Activated T-cell treated with anti-CD3 and anti-CD28 coated beads, Interleukin-2, amount 50 U/mL, for 72 hours (primary cell): ENCODE data around the gene STRN3. TPM values are rescaled to one million over a fixed set of nuclear protein-coding genes. Genes with fewer than 3 reads are reported as not detected.
"Not testable (repeated sequence)": the region's sequence is repeated elsewhere in the genome, so short reads cannot be mapped to it uniquely, and the experiment has no call there.

Experiments used
- ATAC-seq, 2 donors: fragments of 150-1000 bp; cut with Tn5 transposase; replicated peaks in 1 of 2; 2 replicates each; pipeline ENCODE4 v1.10.0; 2021; ENCODE audit warnings: moderate library complexity in 2 of 2, mild to moderate bottlenecking in 1 of 2
- DNase-seq, 2 donors: peaks; one replicate each; pipeline ENCODE4 v3.0.0; 2021 to 2022; ENCODE audit warnings: mixed read lengths in 1 of 2
- H3K27ac Mint-ChIP-seq: one replicate; pipeline ENCODE4 v1.8.0; 2022; ENCODE audit warnings: mild to moderate bottlenecking, moderate library complexity, mixed read lengths
- H3K27me3 Mint-ChIP-seq: one replicate; pipeline ENCODE4 v1.8.0; 2022; ENCODE audit warnings: low read depth, mixed read lengths
- H3K36me3 Mint-ChIP-seq, 2 donors: one replicate each; pipeline ENCODE4 v1.8.0; 2022; ENCODE audit warnings: mixed read lengths in 2 of 2, mild to moderate bottlenecking in 1 of 2; ENCODE audit not compliant: insufficient read depth in 2 of 2
- H3K4me1 Mint-ChIP-seq: one replicate; pipeline ENCODE4 v1.8.0; 2022; ENCODE audit warnings: low read depth, mixed read lengths
- H3K4me3 Mint-ChIP-seq, 2 donors: one replicate each; pipeline ENCODE4 v1.8.0; 2022; ENCODE audit warnings: mild to moderate bottlenecking in 2 of 2, mixed read lengths in 2 of 2, moderate library complexity in 2 of 2
- H3K9me3 Mint-ChIP-seq, 2 donors: one replicate each; pipeline ENCODE4 v1.8.0; 2022; ENCODE audit warnings: mixed read lengths in 2 of 2
- total RNA-seq, 2 donors: library from RNA; stranded (reverse); gene quantifications; one replicate each; pipeline ENCODE4 v1.2.3, GENCODE V29; 2022

STRN3 gene
- total RNA-seq, 2 donors from 2014 or later: 19.7 to 24.5 TPM

GRCh38 chr14:30935445-30935844 lies 90.7 kb downstream of the STRN3 start:
- Mint-ChIP-seq H3K27me3 (no peaks in the 10 kb centered on the region), H3K9me3 (no peaks in the 10 kb centered on the region), H3K4me3 (no peak overlapping the region), H3K4me1 (no peaks in the 10 kb centered on the region), H3K27ac (peak overlapping the region; percentile 24), H3K36me3 (peaks cover 3 to 11% of the 10 kb centered on the region in 2 donors)
- DNase-seq (no peak), ATAC-seq (no peak)

- peaks cover 3 to 11% of the 10 kb centered on the region in 2 donors for H3K36me3 Mint-ChIP-seq
- not testable (repeated sequence) for H3K27ac Mint-ChIP-seq, DNase-seq, ATAC-seq, H3K4me1 Mint-ChIP-seq, H3K9me3 Mint-ChIP-seq, H3K27me3 Mint-ChIP-seq, H3K4me3 Mint-ChIP-seq
These were observed 92.2 kb downstream of the STRN3 start for GRCh38 chr14:30933937-30934336.

- Mint-ChIP-seq H3K36me3 (no peaks in the 10 kb centered on the region), H3K27me3 (no peaks in the 10 kb centered on the region), H3K9me3 (no peaks in the 10 kb centered on the region), H3K27ac (no peak overlapping the region), H3K4me3 (no peak overlapping the region), H3K4me1 (peaks cover 10% of the 10 kb centered on the region)
- DNase-seq: peak in 1 of 2 donors; percentile 14
- peak; percentile 39 to 53 for ATAC-seq
These were observed 97.7 kb downstream of the STRN3 start for GRCh38 chr14:30928462-30928861.

- peaks cover 0 to 5% of the 10 kb centered on the region in 2 donors for H3K36me3 Mint-ChIP-seq
- no peaks in the 10 kb centered on the region for H3K27me3 Mint-ChIP-seq
- H3K27ac Mint-ChIP-seq: no peak overlapping the region
- H3K9me3 Mint-ChIP-seq: no peaks in the 10 kb centered on the region
- no peak overlapping the region for H3K4me3 Mint-ChIP-seq
- no peak for ATAC-seq
- DNase-seq: no peak
- H3K4me1 Mint-ChIP-seq: peaks cover 20% of the 10 kb centered on the region
These were observed 100.9 kb downstream of the STRN3 start for GRCh38 chr14:30925254-30925653.

GRCh38 chr14:30921788-30922187 lies 104.4 kb downstream of the STRN3 start:
- ATAC-seq (no peak), DNase-seq (no peak)
- Mint-ChIP-seq H3K27me3 (no peaks in the 10 kb centered on the region), H3K4me1 (peaks cover 9% of the 10 kb centered on the region), H3K4me3 (no peak overlapping the region), H3K9me3 (no peaks in the 10 kb centered on the region), H3K27ac (peak overlapping the region; percentile 3), H3K36me3 (peaks cover 0 to 5% of the 10 kb centered on the region in 2 donors)

- H3K4me3 Mint-ChIP-seq: no peak overlapping the region
- peaks cover 9% of the 10 kb centered on the region for H3K4me1 Mint-ChIP-seq
- no peaks in the 10 kb centered on the region for H3K27me3 Mint-ChIP-seq
- DNase-seq (no peak), ATAC-seq (no peak)
- H3K36me3 Mint-ChIP-seq: peaks cover 0 to 5% of the 10 kb centered on the region in 2 donors
- no peaks in the 10 kb centered on the region for H3K9me3 Mint-ChIP-seq
- H3K27ac Mint-ChIP-seq: peak overlapping the region; percentile 28
These were observed 104.9 kb downstream of the STRN3 start for GRCh38 chr14:30921305-30921704.

GRCh38 chr14:30915596-30915995 lies 110.6 kb downstream of the STRN3 start:
- H3K27me3 Mint-ChIP-seq: no peaks in the 10 kb centered on the region
- DNase-seq: no peak
- no peak for ATAC-seq
- no peak overlapping the region for H3K27ac Mint-ChIP-seq
- H3K4me3 Mint-ChIP-seq: no peak overlapping the region
- peaks cover under 1% of the 10 kb centered on the region for H3K4me1 Mint-ChIP-seq
- no peaks in the 10 kb centered on the region for H3K9me3 Mint-ChIP-seq
- peaks cover 0 to 4% of the 10 kb centered on the region in 2 donors for H3K36me3 Mint-ChIP-seq

- no peak for DNase-seq
- ATAC-seq: no peak
- Mint-ChIP-seq H3K9me3 (no peaks in the 10 kb centered on the region), H3K4me3 (no peak overlapping the region), H3K4me1 (no peaks in the 10 kb centered on the region), H3K27ac (no peak overlapping the region), H3K27me3 (no peaks in the 10 kb centered on the region), H3K36me3 (peaks cover 0 to 2% of the 10 kb centered on the region in 2 donors)
These were observed 111.4 kb downstream of the STRN3 start for GRCh38 chr14:30914812-30915211.

GRCh38 chr14:30908826-30909225 lies 117.4 kb downstream of the STRN3 start:
- no peak for DNase-seq
- Mint-ChIP-seq H3K27me3 (no peaks in the 10 kb centered on the region), H3K27ac (no peak overlapping the region), H3K4me3 (no peak overlapping the region), H3K4me1 (no peaks in the 10 kb centered on the region), H3K36me3 (peaks cover 0 to 2% of the 10 kb centered on the region in 2 donors), H3K9me3 (no peaks in the 10 kb centered on the region)
- ATAC-seq: no peak

- Mint-ChIP-seq H3K4me1 (no peaks in the 10 kb centered on the region), H3K27ac (no peak overlapping the region), H3K9me3 (no peaks in the 10 kb centered on the region), H3K4me3 (no peak overlapping the region), H3K27me3 (no peaks in the 10 kb centered on the region), H3K36me3 (peaks cover 0 to 4% of the 10 kb centered on the region in 2 donors)
- DNase-seq: no peak
- ATAC-seq: no peak
These were observed 118.5 kb downstream of the STRN3 start for GRCh38 chr14:30907659-30908057.

- H3K4me1 Mint-ChIP-seq: no peaks in the 10 kb centered on the region
- H3K4me3 Mint-ChIP-seq: no peak overlapping the region
- DNase-seq (no peak), ATAC-seq (no peak)
- peaks cover 0 to 4% of the 10 kb centered on the region in 2 donors for H3K36me3 Mint-ChIP-seq
- H3K27ac Mint-ChIP-seq: no peak overlapping the region
- no peaks in the 10 kb centered on the region for H3K27me3 Mint-ChIP-seq
- no peaks in the 10 kb centered on the region for H3K9me3 Mint-ChIP-seq
These were observed 119.2 kb downstream of the STRN3 start for GRCh38 chr14:30906752-30907658.

- peak overlapping the region; percentile 70 for H3K27ac Mint-ChIP-seq
- peaks cover 0 to 4% of the 10 kb centered on the region in 2 donors for H3K36me3 Mint-ChIP-seq
- no peak for DNase-seq
These were observed 122.7 kb downstream of the STRN3 start for GRCh38 chr14:30903285-30904124.

GRCh38 chr14:30897121-30897520 lies 129.1 kb downstream of the STRN3 start:
- not testable (repeated sequence) for H3K36me3 Mint-ChIP-seq, H3K4me3 Mint-ChIP-seq

More at GRCh38 chr14:30903285-30904124, 122.7 kb downstream of the STRN3 start:
- Mint-ChIP-seq H3K9me3 (no peaks in the 10 kb centered on the region), H3K4me1 (peaks cover 3% of the 10 kb centered on the region), H3K27me3 (no peaks in the 10 kb centered on the region), H3K4me3 (no peak overlapping the region)
- ATAC-seq: no peak

More at GRCh38 chr14:30897121-30897520, 129.1 kb downstream of the STRN3 start:
- H3K27ac Mint-ChIP-seq, H3K9me3 Mint-ChIP-seq, H3K27me3 Mint-ChIP-seq, ATAC-seq, DNase-seq, H3K4me1 Mint-ChIP-seq: not testable (repeated sequence)
